Urinary bladder (tissue), 4 donors: ENCODE data around the gene PAK3. TPM values are rescaled to one million over a fixed set of nuclear protein-coding genes. Genes with fewer than 3 reads are reported as not detected.

Experiments used
- DNase-seq: peaks from one replicate; pipeline ENCODE4 v3.0.0-alpha.2; 2015; ENCODE audit errors: extremely low spot score
- H3K27ac ChIP-seq: one replicate; pipeline ENCODE4 v1.5.1; 2013; ENCODE audit warnings: low read depth, mild to moderate bottlenecking, moderate library complexity
- H3K36me3 ChIP-seq: one replicate; pipeline ENCODE4 v1.6.1; 2013; ENCODE audit warnings: mild to moderate bottlenecking, moderate library complexity; ENCODE audit not compliant: insufficient read depth
- H3K4me1 ChIP-seq: one replicate; pipeline ENCODE4 v1.6.1; 2013; ENCODE audit warnings: mild to moderate bottlenecking, moderate library complexity; ENCODE audit not compliant: insufficient read depth
- H3K4me3 ChIP-seq: one replicate; pipeline ENCODE4 v1.5.1; 2013; ENCODE audit warnings: low read depth, low read length
- WGBS: extraction: QIAGEN DNeasy Blood & Tissue Kit; methylation state at CpG from one replicate; pipeline ENCODE4 v1.1.7; 2013; 5-methylcytosine and 5-hydroxymethylcytosine counted together
- polyA plus RNA-seq: library from polyadenylated mRNA; stranded (reverse); fragments of 200-250 nt; gene quantifications from one replicate; pipeline ENCODE4 v1.2.3, GENCODE V29; 2013
- total RNA-seq: library from RNA; depleted of rRNA; stranded (reverse); fragments of >200 nt; gene quantifications from one replicate; pipeline ENCODE4 v1.2.3, GENCODE V29; 2014
- donor health status: healthy with polysubstance abuse.
- donor health status: healthy.

Gene PAK3
- total and polyA plus RNA-seq, 2 donors = 0.33 to 6.9 TPM

DNA sequence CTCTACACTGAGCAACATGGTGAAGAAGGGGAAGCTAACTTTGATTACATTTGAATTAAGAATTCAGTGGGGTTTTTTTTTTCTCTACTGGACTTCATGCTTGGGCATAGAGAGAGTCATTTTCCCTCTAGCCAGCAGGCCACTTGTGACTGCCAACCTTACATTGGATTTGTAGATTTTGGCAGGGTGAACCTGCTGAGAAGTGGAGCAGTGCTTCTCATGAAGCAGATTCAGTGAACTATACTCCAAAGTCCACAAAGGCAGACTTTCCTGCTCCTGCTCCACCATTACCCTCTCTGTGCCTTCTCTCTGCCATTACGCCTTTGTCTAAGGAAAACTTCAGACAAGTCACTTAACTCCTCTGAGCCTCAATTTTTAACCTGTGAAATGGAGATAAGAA lies 69.9 kb downstream of the PAK3 start:
- H3K27ac ChIP-seq = no peak overlapping the region
- 93% methylated on average over 1 of the region's 1 CpG for WGBS
- no peaks in the 10 kb centered on the region for H3K4me1 ChIP-seq
- no peak for DNase-seq
- H3K36me3 ChIP-seq = no peaks in the 10 kb centered on the region
- no peak overlapping the region for H3K4me3 ChIP-seq

DNA sequence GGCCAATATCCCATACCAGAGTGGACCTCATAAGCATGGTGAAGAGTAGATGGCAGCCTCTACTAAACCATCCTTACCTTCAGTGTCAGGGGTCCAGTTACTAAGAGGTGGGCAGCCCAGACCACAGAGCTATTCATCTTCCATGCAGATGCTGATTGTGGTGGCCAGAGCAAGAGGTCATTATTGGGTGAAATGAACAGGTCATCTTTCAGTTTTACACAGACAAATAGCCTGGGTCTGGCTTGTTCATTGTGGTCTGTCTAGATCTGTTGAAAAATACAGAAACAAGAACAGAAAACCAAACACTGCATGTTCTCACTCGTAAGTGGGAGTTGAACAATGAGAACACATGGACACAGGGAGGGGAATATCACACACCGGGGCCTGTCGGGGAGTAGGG lies 71.3 kb downstream of the PAK3 start:
- no peak overlapping the region for H3K4me3 ChIP-seq
- H3K27ac ChIP-seq = no peak overlapping the region
- WGBS = 67% methylated on average over 3 of the region's 3 CpGs
- no peak for DNase-seq
- no peaks in the 10 kb centered on the region for H3K4me1 ChIP-seq
- no peaks in the 10 kb centered on the region for H3K36me3 ChIP-seq

GRCh38 chrX:111168314-111168713 lies 72.3 kb downstream of the PAK3 start:
- no peak overlapping the region for H3K27ac ChIP-seq
- H3K36me3 ChIP-seq = no peaks in the 10 kb centered on the region
- no peak overlapping the region for H3K4me3 ChIP-seq
- 76% methylated on average over 2 of the region's 2 CpGs for WGBS
- no peak for DNase-seq
- no peaks in the 10 kb centered on the region for H3K4me1 ChIP-seq

- no peak for DNase-seq
- no peaks in the 10 kb centered on the region for H3K4me1 ChIP-seq
- WGBS = 86% methylated on average over 2 of the region's 2 CpGs
Measured at GRCh38 chrX:111169141-111169540, 73.2 kb downstream of the PAK3 start.

GRCh38 chrX:111170017-111170416 lies 74.0 kb downstream of the PAK3 start:
- no peaks in the 10 kb centered on the region for H3K36me3 ChIP-seq
- H3K27ac ChIP-seq = no peak overlapping the region
- DNase-seq = no peak
- H3K4me1 ChIP-seq = no peaks in the 10 kb centered on the region
- WGBS = 76% methylated on average over 1 of the region's 1 CpG
- H3K4me3 ChIP-seq = no peak overlapping the region

More at GRCh38 chrX:111169141-111169540, 73.2 kb downstream of the PAK3 start:
- Histone ChIP-seq H3K36me3 (no peaks in the 10 kb centered on the region), H3K27ac (no peak overlapping the region), H3K4me3 (no peak overlapping the region)

DNA sequence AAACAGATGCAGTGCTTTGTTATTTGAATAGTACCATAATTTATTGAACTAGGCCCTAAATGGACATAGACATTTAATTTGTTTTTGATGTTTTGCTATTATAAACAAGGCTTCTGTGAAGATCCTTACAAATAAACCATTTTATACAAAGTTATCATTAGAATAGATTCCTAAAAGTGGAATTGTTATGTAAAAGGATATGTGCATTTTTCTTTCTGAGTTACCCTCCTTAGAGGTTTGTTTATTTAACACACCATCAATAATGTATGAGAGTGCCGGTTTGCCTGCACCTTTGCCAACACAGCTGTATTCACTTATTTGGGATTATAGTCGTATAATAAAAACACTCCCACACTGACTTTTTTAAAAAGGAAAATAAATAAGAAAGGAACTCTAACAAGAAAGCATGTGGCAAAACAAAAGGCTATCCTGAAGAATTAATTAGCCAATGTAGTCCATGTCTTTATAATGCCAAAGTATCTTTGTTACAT lies 84.8 kb downstream of the PAK3 start:
- no peak for DNase-seq
- Histone ChIP-seq H3K36me3 (no peaks in the 10 kb centered on the region), H3K27ac (no peak overlapping the region), H3K4me1 (no peaks in the 10 kb centered on the region), H3K4me3 (no peak overlapping the region)
- WGBS = 22% methylated on average over 2 of the region's 2 CpGs

- no peaks in the 10 kb centered on the region for H3K36me3 ChIP-seq
- H3K27ac ChIP-seq = no peak overlapping the region
- H3K4me3 ChIP-seq = no peak overlapping the region
- 49% methylated on average over 3 of the region's 3 CpGs for WGBS
- DNase-seq = no peak
- no peaks in the 10 kb centered on the region for H3K4me1 ChIP-seq
Measured at GRCh38 chrX:111181951-111182350, 86.0 kb downstream of the PAK3 start.

- H3K4me3 ChIP-seq = no peak overlapping the region
- H3K4me1 ChIP-seq = no peaks in the 10 kb centered on the region
- no peaks in the 10 kb centered on the region for H3K36me3 ChIP-seq
- H3K27ac ChIP-seq = no peak overlapping the region
- DNase-seq = no peak
Measured at GRCh38 chrX:111182997-111183396, 87.0 kb downstream of the PAK3 start.

DNA sequence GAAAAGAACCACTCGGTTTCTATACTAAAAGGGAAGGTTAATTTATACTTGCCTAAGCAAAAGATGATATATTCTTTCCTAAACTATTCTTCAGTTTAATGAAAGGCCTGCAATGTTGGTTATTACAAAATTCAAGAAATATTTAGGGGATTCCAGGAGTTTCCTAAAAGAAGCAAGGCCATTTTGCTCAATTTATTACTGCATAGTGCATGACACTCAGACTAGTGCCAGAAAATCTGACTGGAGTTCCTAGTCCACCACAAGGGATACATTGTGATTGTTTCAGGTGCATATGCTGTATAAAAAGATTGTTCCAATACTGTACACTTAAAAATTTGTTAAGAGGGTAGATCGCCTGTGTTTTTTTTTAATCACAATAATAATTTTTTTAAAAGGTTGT lies 95.6 kb downstream of the PAK3 start:
- H3K27ac ChIP-seq = no peak overlapping the region
- H3K4me3 ChIP-seq = no peak overlapping the region
- H3K36me3 ChIP-seq = no peaks in the 10 kb centered on the region
- no peaks in the 10 kb centered on the region for H3K4me1 ChIP-seq
- 95% methylated on average over 2 of the region's 2 CpGs for WGBS
- no peak for DNase-seq

DNA sequence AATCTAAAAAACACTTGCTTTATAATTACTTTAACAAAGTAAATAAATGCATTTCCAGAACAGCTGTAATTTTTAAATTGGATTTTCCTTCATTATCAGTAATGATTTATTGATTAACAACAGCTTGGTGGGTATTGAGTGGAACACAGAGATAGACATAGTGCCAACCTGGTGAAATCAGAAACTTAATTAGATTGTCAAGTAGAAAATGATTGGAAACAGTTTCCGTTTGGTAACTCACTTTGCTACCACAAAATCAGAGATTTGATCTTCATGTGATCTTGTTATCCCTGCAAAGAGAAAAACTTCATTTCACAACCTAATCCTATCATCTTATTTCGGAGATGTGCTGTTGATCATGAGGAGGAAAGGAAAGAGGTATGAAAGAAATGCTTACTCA lies 103.5 kb downstream of the PAK3 start:
- no peak overlapping the region for H3K27ac ChIP-seq
- no peak overlapping the region for H3K4me3 ChIP-seq
- no peaks in the 10 kb centered on the region for H3K4me1 ChIP-seq
- no peaks in the 10 kb centered on the region for H3K36me3 ChIP-seq
- 84% methylated on average over 2 of the region's 2 CpGs for WGBS
- no peak for DNase-seq

DNA sequence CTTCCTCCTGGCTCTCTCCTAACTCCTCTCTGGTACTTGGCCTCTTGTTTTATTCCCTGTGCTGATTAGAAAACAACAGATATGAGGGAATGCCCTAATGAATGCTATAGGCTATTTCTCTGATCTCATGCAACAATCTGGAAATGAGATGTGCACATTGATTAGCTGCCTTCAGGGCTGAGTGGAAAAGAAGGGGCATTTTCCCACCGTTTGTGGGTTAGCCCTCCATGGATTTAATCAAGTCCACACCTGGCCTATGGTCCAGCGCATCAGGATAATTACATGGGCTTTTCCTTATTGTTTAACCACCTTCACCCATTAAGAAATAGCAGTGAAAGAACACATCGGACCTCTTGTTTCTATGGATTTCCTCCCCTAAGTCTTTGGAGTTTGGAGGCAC lies 104.3 kb downstream of the PAK3 start:
- Histone ChIP-seq H3K36me3 (no peaks in the 10 kb centered on the region), H3K4me1 (no peaks in the 10 kb centered on the region), H3K27ac (no peak overlapping the region), H3K4me3 (no peak overlapping the region)
- WGBS = 73% methylated on average over 3 of the region's 3 CpGs
- DNase-seq = no peak

GRCh38 chrX:111207851-111208250 lies 111.9 kb downstream of the PAK3 start:
- H3K4me3 ChIP-seq = no peak overlapping the region
- 96% methylated on average over 8 of the region's 8 CpGs for WGBS
- no peaks in the 10 kb centered on the region for H3K36me3 ChIP-seq
- no peaks in the 10 kb centered on the region for H3K4me1 ChIP-seq
- DNase-seq = no peak
- no peak overlapping the region for H3K27ac ChIP-seq

DNA sequence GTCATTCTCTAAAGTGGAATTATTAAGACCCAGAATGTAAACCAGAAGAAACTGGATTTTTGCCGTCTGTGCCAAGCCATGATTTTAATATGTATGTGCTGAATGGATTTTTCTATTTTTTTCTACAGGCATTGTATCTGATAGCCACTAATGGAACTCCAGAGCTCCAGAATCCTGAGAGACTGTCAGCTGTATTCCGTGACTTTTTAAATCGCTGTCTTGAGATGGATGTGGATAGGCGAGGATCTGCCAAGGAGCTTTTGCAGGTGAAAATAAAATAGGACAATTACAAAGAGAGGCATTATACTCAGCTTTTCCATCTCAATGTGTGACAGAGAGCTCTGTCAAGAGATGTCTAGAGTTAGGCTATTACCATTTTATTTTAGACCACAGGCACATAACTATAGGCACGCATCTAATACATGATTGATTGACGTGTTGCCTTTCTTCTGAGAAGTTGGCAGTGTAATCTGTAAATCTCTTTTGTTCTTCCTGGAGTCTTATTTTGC lies 120.4 kb downstream of the PAK3 start:
- no peak for DNase-seq
- H3K27ac ChIP-seq = no peak overlapping the region
- no peaks in the 10 kb centered on the region for H3K4me1 ChIP-seq
- H3K36me3 ChIP-seq = no peaks in the 10 kb centered on the region
- 94% methylated on average over 6 of the region's 6 CpGs for WGBS
- no peak overlapping the region for H3K4me3 ChIP-seq

GRCh38 chrX:111244235-111244750 lies 148.3 kb downstream of the PAK3 start:
- 52% methylated on average over 2 of the region's 2 CpGs for WGBS
- Histone ChIP-seq H3K4me1 (no peaks in the 10 kb centered on the region), H3K36me3 (no peaks in the 10 kb centered on the region), H3K27ac (no peak overlapping the region), H3K4me3 (no peak overlapping the region)
- DNase-seq = no peak
